Activated naive CD4-positive, alpha-beta T cell treated with anti-CD3 and anti-CD28 coated beads, Interleukin-2, amount 10 ng/mL, durations not matched to agents 7 days and 5 days (primary cell): ENCODE results near the gene KRTAP13-2.

Experiments
- CTCF ChIA-PET: fragments of 350-600 bp; sonication (Branson Sonifier 250); formaldehyde crosslinking; loops from one replicate; lab custom pipeline; 2021; ENCODE audit warnings: antibody characterized with exemption; lab: Charles Lee
- DNase-seq: peaks from one replicate; pipeline ENCODE4 v3.0.0-alpha.2; 2020
- H3K27ac Mint-ChIP-seq: one replicate; pipeline ENCODE4 v1.8.0; 2021; ENCODE audit warnings: mild to moderate bottlenecking, moderate library complexity, mixed read lengths
- H3K27me3 Mint-ChIP-seq: one replicate; pipeline ENCODE4 v1.8.0; 2021; ENCODE audit warnings: mild to moderate bottlenecking, mixed read lengths
- H3K36me3 Mint-ChIP-seq: one replicate; pipeline ENCODE4 v1.8.0; 2021; ENCODE audit warnings: mixed read lengths
- H3K4me1 Mint-ChIP-seq: one replicate; pipeline ENCODE4 v1.8.0; 2021; ENCODE audit warnings: mixed read lengths
- H3K4me3 Mint-ChIP-seq: one replicate; pipeline ENCODE4 v1.8.0; 2021; ENCODE audit warnings: mild to moderate bottlenecking, moderate library complexity, mixed read lengths
- H3K9me3 Mint-ChIP-seq: one replicate; pipeline ENCODE4 v1.8.0; 2021; ENCODE audit warnings: mixed read lengths

KRTAP13-2 gene

DNA sequence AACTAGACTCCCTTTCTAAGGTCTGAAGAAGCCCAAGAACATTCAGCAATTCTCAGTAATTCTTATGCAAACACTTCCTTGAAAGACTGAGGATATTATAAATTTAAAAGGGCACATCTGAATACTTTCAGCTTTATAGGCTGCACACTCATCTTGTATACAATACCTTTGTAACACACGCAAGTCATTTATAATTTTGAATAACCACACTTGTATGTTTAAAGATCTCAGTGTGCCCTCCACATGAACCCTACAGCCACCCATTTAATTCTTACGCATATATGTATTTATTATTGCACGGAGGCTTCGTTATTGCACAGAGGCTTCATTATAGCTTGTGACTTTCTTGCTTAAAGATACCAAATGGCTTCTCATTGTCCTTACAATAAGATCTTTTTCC, 33.4 kb downstream of the KRTAP13-2 start:
- no peaks in the 10 kb centered on the region for H3K36me3 Mint-ChIP-seq
- no peaks in the 10 kb centered on the region for H3K4me1 Mint-ChIP-seq
- CTCF ChIA-PET = no interaction called here
- H3K4me3 Mint-ChIP-seq = no peak overlapping the region
- H3K27ac Mint-ChIP-seq = no peak overlapping the region
- H3K9me3 Mint-ChIP-seq = no peaks in the 10 kb centered on the region
- DNase-seq = no peak
- H3K27me3 Mint-ChIP-seq = no peaks in the 10 kb centered on the region

DNA sequence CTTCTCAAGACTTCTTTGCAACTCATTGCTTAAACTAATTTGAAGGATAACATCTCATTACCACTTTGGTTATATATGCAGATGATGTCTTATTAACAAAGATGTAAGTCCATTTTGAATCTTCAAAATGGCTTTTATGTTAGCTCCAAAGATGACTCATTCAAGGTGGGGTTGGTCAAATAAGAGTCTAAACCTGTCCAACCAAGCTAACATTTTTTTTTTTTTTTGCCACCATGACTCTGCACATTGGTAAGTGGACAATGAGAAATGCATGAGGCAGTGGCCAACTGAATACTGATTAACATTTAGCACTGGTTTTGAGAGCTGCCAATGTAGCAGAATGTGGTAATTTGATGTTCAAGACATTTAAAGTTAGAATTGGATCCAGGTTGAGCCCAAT, 34.3 kb downstream of the KRTAP13-2 start:
- Mint-ChIP-seq H3K4me3 (no peak overlapping the region), H3K27me3 (no peaks in the 10 kb centered on the region), H3K4me1 (no peaks in the 10 kb centered on the region), H3K9me3 (no peaks in the 10 kb centered on the region), H3K27ac (no peak overlapping the region), H3K36me3 (no peaks in the 10 kb centered on the region)
- CTCF ChIA-PET = no interaction called here
- no peak for DNase-seq

DNA sequence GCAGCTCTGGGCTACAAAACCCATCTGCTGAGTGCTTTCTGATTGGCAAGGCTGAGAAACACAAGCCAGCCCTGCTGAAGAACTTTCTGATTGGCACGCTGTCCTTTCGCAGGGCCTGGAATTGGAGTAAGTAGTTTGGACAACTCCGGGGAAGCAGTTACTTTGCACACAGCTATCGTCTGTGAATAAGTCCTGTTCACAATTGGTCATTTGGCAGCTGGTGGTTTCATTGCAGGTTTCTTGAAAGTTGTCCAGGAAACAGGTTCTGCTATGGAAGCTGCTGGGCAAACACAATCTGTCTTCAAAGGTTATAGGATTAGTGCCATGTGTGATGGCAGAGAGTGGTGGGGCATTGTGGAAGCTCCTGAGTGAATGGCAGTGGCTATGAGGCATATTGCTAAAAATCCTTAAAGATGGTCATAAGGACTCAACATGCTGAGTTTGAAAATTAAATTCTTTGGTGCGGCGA, 34.8 kb downstream of the KRTAP13-2 start, which contains the start of gene KRTAP27-1:
KRTAP27-1 (minus strand) TSS at position 419 of the 469 bp plus-strand sequence; CDS start at position 393, 26 bp downstream.
- Mint-ChIP-seq H3K4me1 (no peaks in the 10 kb centered on the region), H3K27me3 (no peaks in the 10 kb centered on the region), H3K36me3 (no peaks in the 10 kb centered on the region), H3K4me3 (no peak within 1 kb of the TSS), H3K9me3 (no peaks in the 10 kb centered on the region), H3K27ac (no peak within 1 kb of the TSS)
- DNase-seq = no peak
- CTCF ChIA-PET = no interaction called here

DNA sequence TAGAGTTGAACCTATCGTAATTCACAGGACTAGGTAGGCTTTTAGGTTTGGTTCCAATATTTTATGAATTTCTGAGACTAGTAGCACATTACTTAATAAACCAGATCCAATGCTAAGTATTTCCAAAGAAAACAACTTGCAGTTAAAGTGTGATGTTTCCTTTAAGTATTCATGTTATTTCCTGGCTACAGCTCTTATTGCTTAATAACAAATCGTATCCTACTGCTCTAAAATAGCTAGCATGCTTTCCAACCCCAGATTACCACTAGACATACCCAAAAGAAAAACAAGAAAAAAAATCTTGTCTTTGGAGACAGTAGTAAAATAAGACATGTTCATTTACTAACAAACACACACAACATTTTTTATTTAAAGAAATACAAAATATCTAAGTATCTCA, 35.5 kb downstream of the KRTAP13-2 start:
- Mint-ChIP-seq H3K4me1 (no peaks in the 10 kb centered on the region), H3K9me3 (no peaks in the 10 kb centered on the region), H3K36me3 (no peaks in the 10 kb centered on the region), H3K27ac (no peak overlapping the region), H3K4me3 (no peak overlapping the region), H3K27me3 (no peaks in the 10 kb centered on the region)
- DNase-seq = no peak
- CTCF ChIA-PET = no interaction called here

DNA sequence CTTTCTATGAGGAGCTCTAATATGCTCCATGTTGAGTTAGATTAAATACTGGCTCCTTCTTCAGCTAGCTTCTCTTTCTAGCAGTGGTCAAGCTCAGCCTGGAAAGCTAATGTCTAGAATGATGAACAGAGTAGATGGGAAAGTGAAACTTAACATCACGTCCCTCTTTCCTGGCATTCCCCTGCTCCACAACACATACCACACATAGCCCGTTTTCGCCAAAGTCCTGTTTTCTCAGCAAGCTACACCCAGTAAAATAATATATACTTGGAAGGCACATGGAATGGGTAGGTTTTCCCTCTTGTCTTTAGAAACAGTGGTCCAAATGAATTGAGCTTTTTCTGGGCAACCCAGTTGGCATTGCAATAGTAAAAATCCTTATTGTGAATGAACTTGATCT, 38.3 kb downstream of the KRTAP13-2 start:
- CTCF ChIA-PET = no interaction called here
- Mint-ChIP-seq H3K27me3 (no peaks in the 10 kb centered on the region), H3K4me3 (no peak overlapping the region), H3K9me3 (no peaks in the 10 kb centered on the region), H3K27ac (no peak overlapping the region), H3K36me3 (no peaks in the 10 kb centered on the region), H3K4me1 (no peaks in the 10 kb centered on the region)
- DNase-seq = no peak

DNA sequence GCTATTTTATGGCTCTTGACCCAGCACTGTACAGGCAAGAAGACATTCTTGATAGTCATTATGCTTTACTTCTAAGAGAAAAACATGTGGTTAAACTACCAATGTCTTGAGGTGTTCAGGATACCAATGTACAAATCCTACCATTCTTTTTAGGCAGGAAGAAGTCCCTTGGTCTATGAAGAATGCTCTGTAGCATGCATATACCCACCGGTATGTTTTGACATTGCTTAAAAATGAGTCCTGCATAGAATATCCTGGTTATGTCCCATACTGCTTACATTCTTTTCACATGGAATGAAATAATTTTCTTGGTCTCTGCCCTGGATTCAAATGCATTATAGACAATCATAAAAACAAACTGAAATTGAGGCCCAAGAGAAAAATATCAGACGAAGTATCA, 39.4 kb downstream of the KRTAP13-2 start:
- CTCF ChIA-PET = no interaction called here
- Mint-ChIP-seq H3K36me3 (no peaks in the 10 kb centered on the region), H3K27me3 (no peaks in the 10 kb centered on the region), H3K4me3 (no peak overlapping the region), H3K4me1 (no peaks in the 10 kb centered on the region), H3K27ac (no peak overlapping the region), H3K9me3 (no peaks in the 10 kb centered on the region)
- no peak for DNase-seq

DNA sequence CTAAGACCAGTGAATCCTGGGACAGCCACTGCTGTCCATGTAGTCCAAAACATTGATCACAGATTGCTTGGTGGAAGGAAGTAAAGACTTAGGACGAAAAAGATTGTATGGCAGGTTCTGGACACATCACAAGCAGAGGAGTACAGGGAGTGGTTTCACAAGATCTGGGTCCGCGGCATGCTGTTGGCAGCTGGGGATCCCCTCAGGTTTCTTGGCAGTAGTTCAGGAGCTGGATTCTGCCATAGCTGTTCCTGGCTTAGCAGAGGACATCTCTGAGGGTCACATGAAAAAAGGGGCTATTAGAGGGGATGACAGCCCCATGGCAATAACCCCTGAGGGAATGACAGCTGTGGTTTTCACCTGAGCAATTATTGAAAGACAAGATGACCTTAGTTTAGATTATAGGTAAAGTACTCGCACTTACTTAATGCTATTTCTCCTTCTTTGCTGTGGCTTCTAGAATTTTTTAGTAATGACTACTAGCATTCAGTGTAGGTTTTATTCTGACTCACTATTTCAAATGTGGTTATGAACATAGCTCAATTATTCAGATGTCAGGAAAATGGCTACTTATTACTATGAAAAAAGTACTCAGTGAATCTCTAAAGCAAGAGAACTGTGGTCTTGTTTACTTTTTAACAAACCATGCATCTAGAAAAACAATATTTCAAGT, 42.7 kb downstream of the KRTAP13-2 start:
- Mint-ChIP-seq H3K9me3 (peaks cover 4% of the 10 kb centered on the region), H3K27ac (no peak overlapping the region), H3K27me3 (no peaks in the 10 kb centered on the region), H3K36me3 (no peaks in the 10 kb centered on the region), H3K4me3 (no peak overlapping the region), H3K4me1 (no peaks in the 10 kb centered on the region)
- DNase-seq = no peak
- CTCF ChIA-PET = no interaction called here

DNA sequence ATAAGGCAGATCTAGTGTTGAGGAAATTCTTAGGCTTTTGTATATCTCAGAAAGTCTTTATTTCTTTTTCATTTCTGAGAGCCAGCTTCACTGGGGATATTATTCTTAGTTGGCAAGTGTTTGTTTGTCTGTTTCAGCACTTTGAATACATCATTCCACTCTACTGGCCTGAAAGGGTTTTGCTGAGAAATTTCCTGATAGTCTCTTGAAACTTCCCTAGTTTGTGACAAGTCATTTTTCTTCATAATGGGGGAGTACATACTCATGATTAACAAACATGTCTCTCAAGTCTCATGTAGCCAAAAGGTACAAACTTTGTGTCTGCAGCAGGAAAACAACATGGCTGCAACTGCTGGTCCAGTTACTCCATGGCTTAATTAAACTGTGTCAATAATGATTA, 45.7 kb downstream of the KRTAP13-2 start:
- no peak overlapping the region for H3K4me3 Mint-ChIP-seq
- H3K36me3 Mint-ChIP-seq = no peaks in the 10 kb centered on the region
- H3K4me1 Mint-ChIP-seq = no peaks in the 10 kb centered on the region
- CTCF ChIA-PET = no interaction called here
- no peaks in the 10 kb centered on the region for H3K27me3 Mint-ChIP-seq
- DNase-seq = no peak
- no peak overlapping the region for H3K27ac Mint-ChIP-seq
- H3K9me3 Mint-ChIP-seq = peaks cover 4% of the 10 kb centered on the region
